Measurements from ENCODE around the gene ASB16.

Gene ASB16

DNA sequence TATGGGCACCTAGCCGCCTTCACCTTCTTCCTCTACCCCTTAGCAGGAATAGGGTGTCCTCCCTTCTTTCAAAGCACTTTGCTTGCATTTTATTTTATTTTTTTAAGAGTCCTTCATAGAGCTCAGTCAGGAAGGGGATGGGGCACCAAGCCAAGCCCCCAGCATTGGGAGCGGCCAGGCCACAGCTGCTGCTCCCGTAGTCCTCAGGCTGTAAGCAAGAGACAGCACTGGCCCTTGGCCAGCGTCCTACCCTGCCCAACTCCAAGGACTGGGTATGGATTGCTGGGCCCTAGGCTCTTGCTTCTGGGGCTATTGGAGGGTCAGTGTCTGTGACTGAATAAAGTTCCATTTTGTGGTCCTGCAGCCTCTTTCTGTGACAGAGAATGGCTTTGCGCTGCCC, 20.9 kb downstream of the ASB16 start:
- no peak for FAIRE-seq

DNA sequence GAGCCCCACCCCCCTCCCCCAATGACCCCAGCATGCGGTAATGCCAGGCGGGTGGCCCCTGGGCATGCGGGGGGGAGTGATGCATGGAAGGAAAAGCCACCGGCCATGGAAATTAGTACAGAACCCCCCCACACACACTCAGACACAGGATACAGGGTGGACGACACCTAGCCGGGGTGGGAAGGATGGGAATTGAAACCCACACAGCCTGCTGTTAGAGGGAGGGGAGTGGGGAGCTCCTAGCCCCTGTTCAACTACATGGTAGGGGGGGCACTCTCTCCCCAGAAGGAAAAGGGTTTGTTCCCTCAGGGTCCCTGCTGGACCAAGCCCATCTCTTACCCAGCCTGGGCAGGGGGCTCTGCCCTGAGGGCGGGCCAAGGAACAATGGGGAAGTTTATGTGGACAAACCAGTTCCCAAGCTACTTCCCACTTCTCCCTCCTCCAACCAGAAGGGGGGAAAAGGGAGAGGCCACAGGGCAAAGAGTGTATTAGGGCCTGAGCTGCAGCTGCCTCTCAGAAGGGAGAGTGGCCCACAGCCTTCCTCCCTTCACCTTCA, 21.5 kb downstream of the ASB16 start:
- FAIRE-seq, result no peak

DNA sequence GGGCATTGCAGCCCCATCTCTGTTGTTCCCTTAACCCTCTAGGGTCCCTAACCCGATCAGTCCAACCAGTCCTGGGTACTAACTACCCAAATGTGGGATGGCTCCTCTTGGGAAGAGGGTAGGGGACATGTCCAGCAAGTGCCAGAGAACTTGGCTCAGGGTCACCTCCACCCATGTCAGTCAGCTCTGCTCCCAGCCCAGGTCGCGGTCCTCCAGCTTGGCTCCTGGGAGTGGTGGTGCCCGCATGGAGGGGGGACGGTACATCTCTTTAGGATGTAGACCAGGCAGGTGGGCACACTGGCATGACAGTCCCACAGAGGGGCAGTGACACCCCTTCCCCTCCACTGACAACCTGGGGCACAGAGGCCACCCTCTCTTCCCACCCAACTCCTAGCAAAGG, 22.2 kb downstream of the ASB16 start:
- no peak for FAIRE-seq

DNA sequence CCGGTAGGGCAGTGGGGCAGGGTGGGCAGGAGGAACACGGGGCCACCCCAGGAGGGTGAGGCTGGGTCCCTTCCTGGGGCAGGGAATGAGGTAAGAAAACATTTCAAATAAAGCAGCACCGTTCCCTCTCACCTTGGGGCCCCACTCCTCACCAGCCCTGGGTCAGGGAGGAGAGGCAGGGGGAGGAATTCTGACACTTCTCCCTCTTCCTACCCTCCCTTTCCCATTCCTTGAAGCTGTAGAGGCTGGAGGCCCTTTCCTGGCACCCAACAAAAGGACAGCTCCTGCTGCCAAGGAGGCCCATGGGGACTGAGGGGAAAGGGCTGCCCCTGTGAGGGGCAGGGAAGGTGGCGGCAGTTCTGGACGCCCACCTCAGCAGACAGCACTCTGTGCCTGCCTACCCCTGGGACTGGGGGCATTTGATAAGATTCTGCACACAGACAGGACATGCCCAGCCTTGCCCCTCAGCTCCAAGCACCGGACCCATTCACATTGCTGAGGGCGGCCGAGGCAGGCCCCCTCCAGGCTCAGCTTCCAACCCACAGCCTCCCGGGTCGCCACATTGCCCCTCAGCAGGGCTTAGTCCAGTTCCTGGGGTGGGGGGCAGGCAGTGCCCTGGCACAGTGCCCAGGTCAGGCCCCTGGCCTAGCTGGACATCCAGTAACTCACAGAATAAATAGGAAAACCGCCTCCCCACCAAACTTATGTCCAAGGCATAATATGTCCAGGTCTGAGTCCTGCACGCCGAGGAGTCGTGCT, 23.0 kb downstream of the ASB16 start:
- FAIRE-seq, result no peak

DNA sequence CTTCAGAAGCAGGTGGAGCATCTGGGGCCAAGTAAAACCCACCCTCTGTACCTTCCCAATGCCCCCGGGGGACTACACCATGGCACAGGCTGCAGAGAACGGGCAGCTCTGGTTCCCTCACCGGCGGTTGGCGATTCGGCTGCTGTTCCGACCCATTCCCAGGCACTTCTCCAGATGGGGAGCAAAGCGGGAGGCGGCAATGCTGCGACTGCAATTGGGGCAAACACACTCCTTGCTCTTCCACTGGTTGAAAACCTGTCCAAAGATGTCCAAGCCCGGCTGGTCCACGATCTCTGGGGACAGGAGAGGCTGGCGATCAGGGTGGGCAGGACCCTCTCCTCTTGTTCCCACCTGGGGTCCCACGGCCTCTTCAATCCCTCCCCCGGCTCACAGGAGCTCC, 26.6 kb downstream of the ASB16 start:
- FAIRE-seq, result no peak

DNA sequence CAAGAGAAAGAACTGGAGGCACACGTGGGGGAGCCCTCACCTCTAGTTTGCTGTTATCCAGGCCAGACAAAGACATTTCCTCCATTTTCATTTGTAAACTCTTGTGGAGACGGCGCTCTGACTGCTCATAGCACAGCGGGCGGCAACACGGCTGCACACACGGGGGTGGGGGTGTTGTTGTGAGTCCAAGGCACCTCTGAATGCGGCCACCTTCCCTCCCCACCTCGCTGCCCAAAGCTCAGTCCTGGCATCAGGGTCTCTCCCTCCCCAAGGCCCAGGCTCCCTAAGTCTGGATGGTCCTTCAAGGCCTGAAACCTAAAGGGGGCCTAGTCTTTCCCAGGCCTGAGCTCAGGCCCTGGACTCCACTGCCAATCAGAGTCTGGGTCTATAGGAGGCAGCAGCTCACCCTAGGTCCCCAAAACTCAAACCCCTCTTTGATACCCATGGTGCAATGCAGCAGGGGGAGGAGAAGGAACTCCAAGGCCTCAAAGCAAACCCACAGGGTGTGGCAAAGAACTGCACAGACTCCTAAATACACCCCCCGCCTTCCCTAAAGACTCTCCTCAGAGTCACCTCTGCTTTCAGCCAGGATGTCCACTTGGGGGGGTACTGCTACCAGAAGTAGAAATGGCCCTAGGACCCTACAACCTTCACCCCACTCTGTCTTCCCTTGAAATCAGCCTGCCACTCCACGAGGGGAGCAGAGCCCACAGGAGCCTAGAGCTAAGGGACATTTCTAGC, 27.6 kb downstream of the ASB16 start:
- FAIRE-seq, result no peak

DNA sequence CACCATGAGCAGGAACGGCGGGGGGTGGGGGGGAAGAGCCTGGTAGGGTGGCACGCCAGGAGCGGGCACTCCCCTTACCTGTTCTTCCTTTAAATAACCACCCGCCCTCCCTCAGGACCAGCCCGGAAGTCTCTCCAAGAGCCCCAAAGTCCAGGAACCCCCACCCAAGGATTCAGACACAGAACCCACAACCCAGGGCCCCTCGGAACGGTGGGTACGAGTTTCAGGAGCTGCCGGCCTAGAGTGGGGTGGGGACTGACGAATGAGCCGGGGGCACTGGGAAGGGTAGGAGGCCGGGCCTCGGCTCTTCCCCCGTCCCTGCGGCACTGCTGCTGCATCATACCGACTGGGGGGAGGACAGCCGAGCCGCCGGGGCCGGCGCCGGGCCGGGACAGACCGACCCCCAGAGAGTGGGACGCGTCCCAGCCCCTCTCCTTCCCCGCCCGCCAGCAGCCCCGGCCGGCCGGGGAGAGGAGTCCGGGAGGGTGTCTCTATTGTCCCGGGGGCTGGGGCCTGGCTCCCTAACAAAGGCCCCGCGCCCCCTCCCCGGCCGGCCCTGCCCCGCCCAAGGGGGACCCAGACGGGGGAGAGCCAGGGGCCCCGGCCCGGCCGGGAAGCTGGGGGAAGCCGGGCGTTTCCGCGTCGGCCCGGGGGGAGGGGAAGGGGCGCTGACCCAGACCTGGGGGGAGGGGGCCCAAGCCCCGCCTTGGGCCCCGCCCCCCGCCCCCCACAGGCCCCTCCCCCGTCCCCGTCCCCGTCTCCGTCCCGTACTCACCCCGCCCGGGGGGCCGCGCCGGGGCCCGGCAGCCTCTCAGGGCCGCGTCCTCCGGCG, 28.4 kb downstream of the ASB16 start:
- FAIRE-seq, result no peak

DNA sequence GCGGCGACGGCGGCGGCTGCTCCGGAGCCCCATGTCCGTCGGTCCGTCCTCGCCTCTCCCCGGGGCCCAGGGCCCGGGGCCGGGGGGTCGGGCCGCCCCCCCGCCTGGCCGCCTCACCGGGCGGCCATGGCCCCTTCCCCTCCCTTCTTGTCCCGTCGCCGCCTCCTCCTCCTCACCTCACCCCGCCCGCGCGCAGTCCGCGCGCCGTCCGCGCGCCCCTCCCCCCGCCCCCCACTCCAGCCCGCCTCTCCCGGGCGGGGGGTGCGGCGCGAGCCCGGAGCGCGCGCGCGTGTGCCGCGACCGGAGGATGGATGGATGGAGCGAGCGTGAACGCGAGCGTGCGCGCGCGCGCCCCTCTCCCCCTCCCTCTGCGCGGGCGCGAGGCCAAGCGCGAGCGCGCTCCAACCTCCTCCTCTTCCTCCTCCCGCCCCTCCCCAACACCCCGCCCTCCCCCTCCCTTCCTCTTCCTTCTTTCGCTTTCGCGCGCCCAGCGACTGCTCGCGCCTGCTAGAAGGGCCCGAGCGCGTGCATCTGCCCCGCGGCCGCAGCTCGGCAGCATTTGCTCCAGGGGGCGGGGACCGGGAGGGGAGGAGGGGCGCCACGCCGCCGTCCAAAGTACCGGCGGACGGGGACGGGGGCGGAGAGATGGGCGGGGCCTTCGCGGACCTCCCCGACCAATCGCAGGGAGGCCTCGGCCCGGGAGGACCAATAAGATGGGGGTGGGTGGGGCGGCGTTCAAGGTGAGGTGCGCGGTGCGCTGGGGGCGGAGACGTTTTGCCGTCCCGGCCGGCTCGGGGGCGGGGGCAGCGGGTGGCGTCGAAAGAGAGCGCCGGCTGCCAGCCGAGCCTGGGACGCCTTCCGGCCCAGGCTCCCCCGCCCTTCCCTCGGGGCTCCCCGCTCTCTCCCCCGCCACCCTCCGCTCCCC, 29.3 kb downstream of the ASB16 start, which contains the start of gene ATXN7L3:
TSS of gene ATXN7L3 (minus strand) at position 332 of the 925 bp plus-strand sequence. CDS start 1,814 bp downstream, outside the sequence.
- no peak for FAIRE-seq

DNA sequence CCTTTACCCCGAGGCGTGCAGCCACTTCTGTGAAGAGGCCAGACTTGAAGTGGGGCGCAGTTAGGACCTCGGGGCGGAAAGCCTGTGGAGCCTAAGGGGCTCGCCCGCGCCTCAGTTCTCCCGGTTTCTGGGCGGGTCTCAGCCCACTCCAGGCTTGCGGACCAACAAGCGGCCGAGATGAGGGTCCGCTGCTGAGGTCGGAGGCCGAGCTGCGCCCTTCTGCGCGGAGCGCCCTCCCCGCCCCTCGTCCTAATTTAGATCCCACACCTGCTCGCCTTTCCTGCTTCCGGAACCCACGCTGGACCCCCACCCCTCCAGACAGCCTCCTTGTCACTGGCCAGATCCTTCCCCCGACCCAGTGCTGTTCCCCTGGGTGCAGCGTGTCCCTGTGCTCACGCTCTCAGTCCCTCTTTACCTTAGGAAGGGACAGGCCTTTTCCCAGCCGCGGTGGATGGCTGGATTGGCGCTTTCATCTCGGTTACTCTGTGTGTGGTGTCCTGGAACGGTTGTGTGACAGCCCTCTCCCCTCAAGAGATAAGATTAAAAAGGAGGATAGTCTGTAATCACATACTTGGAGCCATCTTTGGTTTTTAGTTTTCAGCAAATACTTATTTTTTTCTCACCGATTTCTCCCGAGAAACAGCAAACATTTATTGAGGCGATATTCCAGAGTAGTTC, 30.1 kb downstream of the ASB16 start:
- no peak for FAIRE-seq

DNA sequence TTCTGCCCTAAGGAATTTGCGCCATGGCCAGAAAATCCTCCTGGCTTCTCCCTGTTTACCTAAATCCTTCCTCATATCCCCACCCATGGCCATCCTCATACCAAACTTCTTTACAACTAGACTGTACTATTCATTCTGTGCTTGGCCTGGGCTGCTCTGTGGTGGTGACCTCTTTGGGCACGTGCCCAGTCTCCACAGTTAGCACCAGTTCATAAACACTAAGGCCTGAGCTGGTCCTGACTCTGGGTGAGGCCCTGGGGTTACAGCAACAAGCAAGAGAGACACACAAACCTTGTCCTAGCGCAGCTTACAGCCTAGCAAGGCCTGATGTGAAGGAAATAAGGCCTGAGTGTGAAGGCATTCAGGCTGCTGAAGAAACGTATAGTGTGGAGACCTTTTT, 32.3 kb downstream of the ASB16 start:
- FAIRE-seq, result no peak

DNA sequence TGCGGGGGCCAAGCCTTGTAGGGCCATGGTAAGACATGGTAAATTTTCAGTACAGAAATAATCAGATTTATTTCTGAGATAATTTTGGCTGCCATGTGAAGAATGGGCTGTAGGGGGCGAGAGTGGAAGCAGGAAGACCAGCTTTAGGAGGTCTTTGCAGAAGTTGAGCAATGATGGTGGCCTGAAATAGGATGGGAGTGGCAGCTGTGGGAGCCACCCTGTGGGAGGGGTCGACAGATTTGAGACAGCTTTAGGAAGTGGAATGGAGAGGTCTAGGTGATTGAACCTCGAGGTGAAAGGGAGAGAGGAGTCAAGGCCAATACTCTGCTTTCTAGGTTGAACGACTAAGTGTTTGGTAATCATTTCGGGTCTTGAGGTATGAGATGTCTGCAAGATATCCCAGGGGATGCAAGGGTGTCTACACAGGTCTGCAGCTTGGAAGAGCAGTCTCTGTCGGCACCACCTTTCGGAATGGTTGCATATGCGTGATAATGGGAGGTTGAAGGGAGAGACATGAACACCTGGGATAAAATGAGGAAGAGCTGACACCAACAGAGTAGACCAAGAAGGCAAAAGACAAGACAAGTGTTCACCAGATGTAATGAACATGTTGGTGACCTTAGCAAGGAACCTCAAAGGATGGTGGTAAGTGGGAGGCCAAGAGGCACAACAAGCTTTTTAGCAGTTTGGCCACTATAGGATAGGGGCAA, 33.4 kb downstream of the ASB16 start:
- FAIRE-seq, result no peak

DNA sequence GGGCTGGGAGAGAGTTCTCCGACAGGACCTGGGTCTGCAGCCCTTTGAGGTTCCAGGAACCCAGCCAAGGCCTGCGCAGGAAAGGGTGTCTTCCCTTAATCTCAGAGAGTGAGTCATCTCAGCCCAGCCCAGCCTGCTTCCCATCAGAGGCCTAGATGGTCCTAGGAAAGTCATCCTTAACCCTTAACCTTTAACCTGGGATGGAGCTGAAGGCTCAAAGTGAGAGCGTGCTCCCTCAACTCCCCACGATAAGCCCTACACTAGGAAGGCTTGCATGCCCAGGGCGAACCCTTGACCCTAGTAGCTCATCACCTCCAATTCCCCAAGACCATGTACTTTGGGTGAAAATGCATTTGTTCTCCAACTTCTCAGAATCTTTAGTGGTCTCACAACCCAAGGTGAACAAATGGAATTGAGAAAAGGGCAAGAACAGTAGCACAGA, 34.0 kb downstream of the ASB16 start:
- FAIRE-seq, result no peak

DNA sequence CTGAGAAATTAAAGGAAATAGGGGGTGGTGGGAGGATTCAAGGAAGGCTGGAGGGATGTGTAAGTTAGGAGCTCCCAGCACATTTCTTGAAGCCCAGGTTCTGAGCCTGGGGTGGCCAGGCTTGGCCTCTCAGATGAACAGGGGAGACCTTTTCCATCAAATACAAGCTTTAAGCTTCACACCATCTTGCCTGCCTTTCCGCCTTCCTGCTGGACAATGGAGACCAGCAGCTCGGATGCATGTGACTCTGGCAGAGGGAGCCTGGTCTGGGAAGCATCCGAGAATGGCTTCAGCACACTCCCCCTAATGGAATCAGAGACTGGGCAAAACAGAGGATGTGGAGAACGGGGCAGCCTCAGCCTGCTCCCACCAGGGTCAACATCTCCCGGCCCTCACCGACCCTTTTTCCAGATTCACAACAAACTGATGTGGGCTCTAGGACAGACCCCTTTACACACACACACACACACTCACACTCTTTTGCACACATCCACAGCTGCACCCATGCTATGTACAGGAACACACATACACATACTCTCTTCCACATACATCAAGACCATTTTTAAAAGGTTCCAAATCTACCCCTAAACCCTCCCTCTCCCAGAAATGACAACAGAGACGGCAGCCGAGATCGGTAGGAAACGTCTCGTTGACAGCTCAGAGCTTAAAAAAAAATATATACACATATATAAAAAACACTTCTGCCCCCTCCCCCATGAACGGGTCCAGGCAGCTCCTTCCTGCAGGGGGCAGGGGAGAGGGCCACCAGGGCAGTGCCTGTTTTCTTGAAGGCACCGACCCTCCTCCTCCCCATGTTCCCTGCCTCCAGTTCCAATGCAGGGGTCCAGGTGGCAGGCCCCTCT, 35.7 kb downstream of the ASB16 start:
- no peak for FAIRE-seq

DNA sequence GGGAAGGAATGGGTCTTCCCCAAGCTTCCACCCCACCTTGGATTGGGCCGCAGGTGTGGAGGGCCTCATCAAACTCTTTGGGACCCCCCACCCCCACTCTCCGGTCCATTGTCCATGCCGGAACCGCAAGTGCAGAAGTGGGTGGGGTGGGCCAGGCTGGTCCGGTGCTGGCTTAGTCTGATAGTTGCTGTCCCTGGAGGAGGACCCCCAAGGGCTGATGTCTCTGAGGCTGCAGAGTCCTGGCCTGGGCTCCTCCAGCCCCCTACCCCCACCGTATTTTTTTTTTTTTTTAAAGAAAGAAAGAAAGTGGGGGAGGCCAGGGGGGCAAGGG, 36.3 kb downstream of the ASB16 start:
- FAIRE-seq, result no peak

DNA sequence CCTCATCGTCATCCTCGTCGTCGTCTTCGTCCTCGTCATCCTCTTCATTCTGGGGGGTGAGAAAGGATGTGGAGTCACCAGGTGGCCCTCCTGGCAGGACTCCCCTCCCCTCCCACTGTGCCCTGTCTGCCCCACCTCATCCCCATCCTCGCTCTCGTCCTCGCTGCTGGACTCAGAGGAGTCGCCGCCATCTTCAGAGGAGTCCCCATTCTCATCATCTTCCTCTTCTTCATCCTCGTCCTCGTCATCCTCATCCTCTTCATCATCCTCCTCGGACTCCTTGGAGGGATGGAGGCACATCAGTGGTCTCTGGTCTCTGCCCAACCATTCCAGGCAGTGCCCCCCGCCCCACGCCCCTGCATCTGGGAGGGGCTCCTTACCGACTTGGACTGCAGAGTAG, 36.8 kb downstream of the ASB16 start:
- no peak for FAIRE-seq

DNA sequence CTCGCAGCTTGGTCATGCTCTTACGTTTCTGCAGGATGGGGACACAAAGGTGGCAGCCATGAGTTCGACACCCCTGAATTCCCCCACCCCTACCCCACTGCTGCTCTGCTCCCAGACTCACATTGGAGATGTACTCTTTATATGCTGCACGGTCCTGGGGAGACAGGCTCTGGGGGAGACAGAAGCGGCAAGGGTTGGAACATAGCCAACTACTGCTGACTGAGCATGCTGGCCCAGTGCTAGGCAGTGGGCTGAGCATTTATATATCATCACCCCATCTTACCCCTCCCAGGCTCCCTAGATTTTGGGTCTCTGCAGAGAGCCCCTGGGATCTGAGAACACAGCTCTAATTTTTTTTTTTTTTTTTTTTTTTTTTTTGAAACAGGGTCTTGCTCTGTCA, 37.2 kb downstream of the ASB16 start:
- FAIRE-seq, result no peak

DNA sequence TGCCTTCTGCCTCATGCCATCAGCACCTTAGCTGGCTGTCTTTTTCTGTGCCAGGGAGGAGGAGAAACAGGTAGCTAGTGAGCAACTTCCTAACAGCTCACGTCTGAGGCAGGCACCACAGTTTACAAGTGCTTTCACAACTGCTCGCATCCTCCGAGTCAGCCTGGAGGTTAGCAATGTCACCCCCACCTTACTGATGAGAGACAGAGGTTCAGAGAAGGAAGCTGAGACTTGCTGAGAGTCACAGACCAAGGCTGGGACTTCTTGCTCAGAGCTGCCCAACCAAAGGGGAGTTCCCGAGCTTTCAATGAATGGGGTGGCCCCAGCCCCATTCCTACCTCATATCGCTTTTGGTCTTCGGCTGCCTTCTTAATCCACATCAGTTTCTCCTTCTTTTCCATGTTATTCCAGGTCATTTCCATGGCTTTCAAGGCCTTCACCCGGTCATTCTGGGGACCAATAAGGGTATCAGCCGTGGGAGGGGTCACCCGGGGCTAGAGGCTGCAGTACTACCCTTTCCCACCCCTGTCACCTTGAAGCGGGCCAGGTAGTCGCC, 39.4 kb downstream of the ASB16 start:
- FAIRE-seq, result no peak

DNA sequence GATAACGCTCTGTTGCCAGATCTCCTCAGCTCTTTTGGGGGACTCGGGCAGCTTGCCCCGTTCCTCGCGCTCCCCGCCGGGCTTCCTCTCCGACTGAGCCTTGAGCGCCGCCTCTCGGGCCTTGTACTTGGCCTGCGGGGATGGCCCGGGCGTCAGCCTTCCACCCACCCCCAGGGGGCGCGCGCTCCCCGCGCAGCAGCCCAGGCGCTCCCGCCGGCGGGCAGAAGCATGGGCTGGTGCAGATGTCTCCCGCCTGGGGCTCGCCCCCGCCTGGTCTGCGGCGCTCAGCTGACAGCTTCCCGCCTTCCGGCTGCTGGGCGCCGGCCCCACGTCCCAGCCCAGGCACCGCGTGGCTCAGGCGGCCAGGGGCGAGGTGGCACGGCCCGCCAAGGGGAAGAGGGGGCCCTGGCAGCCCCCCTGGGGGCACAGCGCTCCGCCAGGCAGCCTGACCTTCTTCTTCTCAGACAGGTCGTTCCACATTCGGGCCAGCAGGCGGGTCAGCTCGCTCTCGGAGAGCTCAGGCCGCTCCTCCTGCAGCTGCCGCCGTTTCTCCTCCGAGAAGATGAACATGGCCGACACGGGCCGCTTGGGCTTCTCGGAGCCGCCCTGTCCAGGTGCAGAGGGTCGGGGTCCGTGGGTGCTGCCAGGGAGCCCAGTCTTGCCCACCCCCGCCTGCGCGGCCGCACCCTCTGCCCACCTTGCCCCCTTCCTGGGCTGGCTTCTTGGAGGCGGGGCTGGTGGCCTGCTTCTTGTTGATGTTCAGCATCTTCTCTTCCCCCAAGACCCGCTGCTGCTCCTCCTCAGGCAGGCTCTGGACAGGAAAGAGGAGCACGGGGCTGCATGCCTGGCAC, 40.1 kb downstream of the ASB16 start:
- FAIRE-seq, result no peak

Data from A204.1 (cell line).